NAMALWA (cell line): Measurements from ENCODE around the gene ATF7.
"Not testable (repeated sequence)": the region's sequence is repeated elsewhere in the genome, so short reads cannot be mapped to it uniquely, and the experiment has no call there.

Experiments
- DNase-seq: peaks from one replicate; pipeline ENCODE4 v3.0.0-alpha.2; 2015; ENCODE audit warnings: low spot score

Gene ATF7

GRCh38 chr12:53626702-53627169 is 554 bp upstream of the ATF7 start:
- DNase-seq = no peak

- no peak for DNase-seq
Measured at GRCh38 chr12:53625373-53625945, 723 bp downstream of the ATF7 start.

GRCh38 chr12:53624956-53625355 is 1.2 kb downstream of the ATF7 start:
- DNase-seq = peak; percentile 20

GRCh38 chr12:53624458-53624857 is 1.7 kb downstream of the ATF7 start:
- DNase-seq = peak; percentile 22

- peak; percentile 40 for DNase-seq
Measured at GRCh38 chr12:53623548-53624385, 2.4 kb downstream of the ATF7 start.

GRCh38 chr12:53622724-53623123 is 3.5 kb downstream of the ATF7 start:
- no peak for DNase-seq

- DNase-seq = peak; percentile 68
Measured at GRCh38 chr12:53618275-53618674, 7.9 kb downstream of the ATF7 start.

GRCh38 chr12:53617700-53618099 is 8.5 kb downstream of the ATF7 start:
- DNase-seq = no peak

GRCh38 chr12:53616950-53617349 is 9.2 kb downstream of the ATF7 start:
- DNase-seq = no peak

- no peak for DNase-seq
Measured at GRCh38 chr12:53613821-53614220, 12.4 kb downstream of the ATF7 start.

GRCh38 chr12:53612978-53613377 is 13.2 kb downstream of the ATF7 start:
- DNase-seq = no peak

- DNase-seq = no peak
Measured at GRCh38 chr12:53611304-53611703, 14.9 kb downstream of the ATF7 start.

GRCh38 chr12:53606688-53607087 is 19.5 kb downstream of the ATF7 start:
- DNase-seq = not testable (repeated sequence)

GRCh38 chr12:53604581-53604980 is 21.6 kb downstream of the ATF7 start:
- no peak for DNase-seq

GRCh38 chr12:53603804-53604203 is 22.4 kb downstream of the ATF7 start:
- peak; percentile 43 for DNase-seq

GRCh38 chr12:53603196-53603595 is 23.0 kb downstream of the ATF7 start:
- DNase-seq = no peak

- peak; percentile 38 for DNase-seq
Measured at GRCh38 chr12:53602176-53602864, 23.9 kb downstream of the ATF7 start.

GRCh38 chr12:53601296-53601847 is 24.8 kb downstream of the ATF7 start:
- peak; percentile 77 for DNase-seq

- peak; percentile 79 for DNase-seq
Measured at GRCh38 chr12:53600490-53601295, 25.5 kb downstream of the ATF7 start.

GRCh38 chr12:53599579-53599978 is 26.6 kb downstream of the ATF7 start:
- peak; percentile 51 for DNase-seq

GRCh38 chr12:53598971-53599370 is 27.2 kb downstream of the ATF7 start:
- DNase-seq = not testable (repeated sequence)

GRCh38 chr12:53596920-53597363 is 29.2 kb downstream of the ATF7 start:
- peak; percentile 84 for DNase-seq
